ENCODE measurements around the gene ERC2.

DNA sequence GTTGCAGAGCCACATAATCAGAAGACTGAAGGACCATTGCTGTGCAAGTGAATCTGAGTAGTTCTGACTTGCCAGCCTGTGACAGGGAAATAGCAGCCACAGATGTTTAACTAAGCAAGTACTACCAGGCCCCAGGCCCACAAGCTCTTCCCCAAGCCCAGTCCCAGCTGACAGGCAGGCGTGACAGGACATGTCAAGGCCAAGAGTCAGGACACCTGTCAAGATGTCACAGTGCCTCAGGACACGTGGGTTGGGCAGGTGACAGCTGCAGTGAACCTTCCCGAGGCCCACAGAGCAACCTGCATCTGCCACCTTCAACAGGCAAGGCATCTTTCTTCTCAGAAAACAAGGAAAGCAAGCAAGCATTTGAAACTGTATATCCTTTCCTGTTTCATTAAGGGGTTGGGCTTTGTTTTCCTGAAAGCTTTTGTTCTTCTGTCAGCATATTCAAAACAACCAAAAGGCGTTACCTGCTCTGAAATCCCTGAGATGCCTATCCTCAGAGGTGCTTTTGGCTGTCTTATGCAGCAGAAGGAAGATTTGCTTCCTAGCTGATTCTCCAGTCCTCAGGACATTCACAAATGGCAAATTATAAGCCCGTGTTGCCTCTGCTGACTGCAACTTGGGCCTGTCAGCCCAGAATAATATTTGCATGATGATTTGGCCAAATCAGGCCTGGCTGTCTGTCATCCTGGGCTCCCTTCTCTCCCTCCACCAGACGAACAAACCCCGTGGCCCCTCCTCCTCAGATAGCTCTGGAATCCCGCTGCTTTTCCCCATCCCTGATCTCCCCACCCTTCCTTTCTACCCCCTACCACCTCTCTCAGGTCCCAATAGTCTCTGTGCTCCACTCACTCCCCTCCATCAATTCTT is 809.3 kb downstream of the ERC2 start:
- TF ChIP-seq, protein P1, sequence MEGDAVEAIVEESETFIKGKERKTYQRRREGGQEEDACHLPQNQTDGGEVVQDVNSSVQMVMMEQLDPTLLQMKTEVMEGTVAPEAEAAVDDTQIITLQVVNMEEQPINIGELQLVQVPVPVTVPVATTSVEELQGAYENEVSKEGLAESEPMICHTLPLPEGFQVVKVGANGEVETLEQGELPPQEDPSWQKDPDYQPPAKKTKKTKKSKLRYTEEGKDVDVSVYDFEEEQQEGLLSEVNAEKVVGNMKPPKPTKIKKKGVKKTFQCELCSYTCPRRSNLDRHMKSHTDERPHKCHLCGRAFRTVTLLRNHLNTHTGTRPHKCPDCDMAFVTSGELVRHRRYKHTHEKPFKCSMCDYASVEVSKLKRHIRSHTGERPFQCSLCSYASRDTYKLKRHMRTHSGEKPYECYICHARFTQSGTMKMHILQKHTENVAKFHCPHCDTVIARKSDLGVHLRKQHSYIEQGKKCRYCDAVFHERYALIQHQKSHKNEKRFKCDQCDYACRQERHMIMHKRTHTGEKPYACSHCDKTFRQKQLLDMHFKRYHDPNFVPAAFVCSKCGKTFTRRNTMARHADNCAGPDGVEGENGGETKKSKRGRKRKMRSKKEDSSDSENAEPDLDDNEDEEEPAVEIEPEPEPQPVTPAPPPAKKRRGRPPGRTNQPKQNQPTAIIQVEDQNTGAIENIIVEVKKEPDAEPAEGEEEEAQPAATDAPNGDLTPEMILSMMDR (IDR thresholded peaks at IDR 0.05; ENCODE audit: low read depth, low read length), result no peak
- TF ChIP-seq, protein P2, sequence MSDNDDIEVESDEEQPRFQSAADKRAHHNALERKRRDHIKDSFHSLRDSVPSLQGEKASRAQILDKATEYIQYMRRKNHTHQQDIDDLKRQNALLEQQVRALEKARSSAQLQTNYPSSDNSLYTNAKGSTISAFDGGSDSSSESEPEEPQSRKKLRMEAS (IDR thresholded peaks at IDR 0.05; ENCODE audit: low read depth, low read length), result no peak
- TF ChIP-seq POLR2A (IDR thresholded peaks at IDR 0.05; ENCODE audit: extremely low read depth, insufficient read length), result no peak

All from NB4 (cell line).